GM19238 (cell line): ENCODE results near the gene DDX4.

ENCODE experiments used
- DNase-seq: peaks from one replicate; pipeline ENCODE4 v3.0.0; 2011; ENCODE audit warnings: low spot score; ENCODE audit not compliant: insufficient read length

DDX4 gene

GRCh38 chr5:55865831-55866230, 128.0 kb downstream of the DDX4 start:
- no peak for DNase-seq

GRCh38 chr5:55866485-55866884, 128.6 kb downstream of the DDX4 start:
- no peak for DNase-seq
